Mammary epithelial cell (primary cell): Measurements from ENCODE around the gene LRP1.

Source experiments
- EZH2 ChIP-seq: IDR thresholded peaks from 2 replicates; pipeline ENCODE4 v1.6.1; 2012; ENCODE audit warnings: low read length, inconsistent platforms, borderline replicate concordance
- TF ChIP-seq, protein P1 (sequence below), 2 donors: IDR thresholded peaks in 1 of 2; conservative IDR thresholded peaks in 1 of 2; 2 replicates each; pipeline ENCODE4 v1.5.1; 2011 to 2012; ENCODE audit warnings: inconsistent platforms in 2 of 2, low read length in 2 of 2, mild to moderate bottlenecking in 2 of 2, control low read depth in 1 of 2, low read depth in 1 of 2; ENCODE audit not compliant: insufficient read depth in 1 of 2; ENCODE audit errors: extremely low read depth in 1 of 2

DNA sequence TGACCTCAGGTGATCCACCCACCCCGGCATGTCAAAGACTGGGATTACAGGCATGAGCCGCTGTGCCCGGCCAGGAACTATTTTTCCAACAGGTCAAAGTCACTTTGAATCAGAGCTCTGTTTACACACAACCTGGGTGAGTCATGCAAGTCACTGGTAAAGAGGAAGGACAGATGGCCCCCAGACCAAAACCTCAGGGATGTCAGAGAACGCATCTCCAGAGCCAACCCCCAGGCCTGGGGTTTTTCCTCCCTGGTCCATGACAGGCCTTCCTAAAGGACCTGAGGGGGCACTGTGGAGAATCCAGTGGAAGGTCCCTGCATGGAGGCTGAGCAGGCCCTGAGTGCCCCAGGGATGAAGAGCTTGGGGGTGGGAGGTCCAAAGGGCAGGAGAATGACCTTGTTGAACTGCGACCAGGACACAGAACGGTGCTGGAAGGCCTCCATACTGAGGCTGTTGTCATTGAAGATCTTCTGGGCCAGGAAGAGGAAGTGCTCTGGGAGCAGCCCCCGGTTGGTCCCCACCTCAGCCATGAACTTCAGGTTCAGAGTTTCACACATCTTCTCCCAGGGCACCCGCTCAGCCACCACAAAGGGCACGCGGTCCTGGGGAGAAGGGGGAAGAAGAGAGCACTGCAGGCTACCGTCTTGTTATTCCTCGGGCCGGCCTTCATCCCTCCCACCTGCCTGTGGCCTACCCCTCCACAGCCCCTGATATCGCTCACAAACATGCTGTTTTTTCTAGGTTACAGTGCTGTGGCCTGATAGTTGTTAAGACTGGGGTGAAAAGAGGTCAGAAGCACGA, 26.2 kb upstream of the LRP1 start:
- TF ChIP-seq, protein P1, sequence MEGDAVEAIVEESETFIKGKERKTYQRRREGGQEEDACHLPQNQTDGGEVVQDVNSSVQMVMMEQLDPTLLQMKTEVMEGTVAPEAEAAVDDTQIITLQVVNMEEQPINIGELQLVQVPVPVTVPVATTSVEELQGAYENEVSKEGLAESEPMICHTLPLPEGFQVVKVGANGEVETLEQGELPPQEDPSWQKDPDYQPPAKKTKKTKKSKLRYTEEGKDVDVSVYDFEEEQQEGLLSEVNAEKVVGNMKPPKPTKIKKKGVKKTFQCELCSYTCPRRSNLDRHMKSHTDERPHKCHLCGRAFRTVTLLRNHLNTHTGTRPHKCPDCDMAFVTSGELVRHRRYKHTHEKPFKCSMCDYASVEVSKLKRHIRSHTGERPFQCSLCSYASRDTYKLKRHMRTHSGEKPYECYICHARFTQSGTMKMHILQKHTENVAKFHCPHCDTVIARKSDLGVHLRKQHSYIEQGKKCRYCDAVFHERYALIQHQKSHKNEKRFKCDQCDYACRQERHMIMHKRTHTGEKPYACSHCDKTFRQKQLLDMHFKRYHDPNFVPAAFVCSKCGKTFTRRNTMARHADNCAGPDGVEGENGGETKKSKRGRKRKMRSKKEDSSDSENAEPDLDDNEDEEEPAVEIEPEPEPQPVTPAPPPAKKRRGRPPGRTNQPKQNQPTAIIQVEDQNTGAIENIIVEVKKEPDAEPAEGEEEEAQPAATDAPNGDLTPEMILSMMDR (conservative IDR thresholded peaks at IDR 0.05 in 1 of 2, IDR thresholded peaks at IDR 0.05 in 1 of 2; ENCODE audit: extremely low read depth in 1 of 2, insufficient read depth in 1 of 2, low read depth in 1 of 2, low read length in 2 of 2), result no peak
- TF ChIP-seq EZH2, result no peak
